ENCODE data around the gene PUS7. TPM values are rescaled to one million over a fixed set of nuclear protein-coding genes. Genes with fewer than 3 reads are reported as not detected.

PUS7 gene
- total RNA-seq, 4 donors from 2014 or later = 11.0 to 40.9 (median 22.0) TPM

- TF ChIP-seq POLR2A (IDR thresholded peaks at IDR 0.05) (no peak), CTCF (IDR thresholded peaks at IDR 0.05) (no peak)
These were observed 113.2 kb downstream of the PUS7 start for GRCh38 chr7:105408791-105409410.

More at GRCh38 chr7:105408791-105409410, 113.2 kb downstream of the PUS7 start:
- DNase-seq = no peak
- no peaks in the 10 kb centered on the region for H3K27me3 ChIP-seq
- no peak overlapping the region for H3K27ac ChIP-seq
- no peaks in the 10 kb centered on the region for H3K9me3 ChIP-seq
- no peaks in the 10 kb centered on the region for H3K4me1 ChIP-seq
- no peak overlapping the region for H3K4me3 ChIP-seq
- intact Hi-C loops (cut with DNase I; ENCODE audit: low total_unique reads) = no loop called here
- no peaks in the 10 kb centered on the region for H3K36me3 ChIP-seq

Other genes starting within 250 kb of the PUS7 start
- 100 to 1,000 TPM in 1 of 4 donors, 10 to 100 TPM in 3; 40.0 to 129 (median 76.6) TPM for gene SRPK2, start 133.3 kb downstream of the PUS7 start, total RNA-seq
- 10 to 100 TPM; 17.1 to 28.9 (median 18.7) TPM for gene RINT1, start 9.9 kb upstream of the PUS7 start, total RNA-seq
- 1 to 10 TPM in 1 of 4 donors, not detected in 3; 2.6 TPM for gene EFCAB10, start 59.2 kb upstream of the PUS7 start, total RNA-seq

Measured in uterus (tissue), 4 donors.